ENCODE data around the gene NHP2. TPM values are rescaled to one million over a fixed set of nuclear protein-coding genes. Genes with fewer than 3 reads are reported as not detected.

NHP2 gene
- total RNA-seq, 1 experiment from 2014 or later, result 232 TPM

DNA sequence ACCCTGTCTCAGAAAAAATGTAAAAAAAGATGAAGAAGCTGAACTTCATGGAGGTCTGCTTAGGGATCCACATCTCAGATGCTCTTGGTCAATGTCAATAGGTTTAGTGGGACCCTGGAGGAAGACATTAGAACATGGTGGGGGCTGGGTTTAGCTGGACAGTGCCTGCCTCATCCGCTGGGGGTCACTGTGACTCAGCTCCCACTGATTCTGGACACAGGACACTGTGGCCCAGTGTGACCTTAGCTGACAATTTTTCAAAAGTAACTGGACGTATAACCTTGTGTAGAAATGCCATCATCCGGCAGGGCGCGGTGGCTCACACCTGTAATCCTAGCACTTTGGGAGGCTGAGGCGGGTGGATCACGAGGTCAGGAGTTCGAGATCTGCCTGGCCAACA, 43.3 kb upstream of the NHP2 start:
- Histone ChIP-seq H3K36me3 (ENCODE audit: insufficient read depth, low read length, poor library complexity, severe bottlenecking) (no peaks in the 10 kb centered on the region), H3K27me3 (replicated peaks; ENCODE audit: insufficient read depth, low read depth, low read length, poor library complexity) (no peaks in the 10 kb centered on the region), H3K9me3 (ENCODE audit: low read depth, low read length, poor library complexity, severe bottlenecking) (no peaks in the 10 kb centered on the region), H3K4me3 (ENCODE audit: low read depth, low read length, poor library complexity, severe bottlenecking) (no peak overlapping the region), H3K27ac (ENCODE audit: low read depth, low read length, poor library complexity, severe bottlenecking) (no peak overlapping the region), H3K4me1 (ENCODE audit: insufficient read depth, low read length, poor library complexity, severe bottlenecking) (no peaks in the 10 kb centered on the region)
- peak; percentile 32; the same call in 1 of the 2 replicates for TF ChIP-seq CTCF (conservative IDR thresholded peaks at IDR 0.05; ENCODE audit: low read depth, low read length)
- TF ChIP-seq EZH2 (IDR thresholded peaks at IDR 0.05; ENCODE audit: borderline replicate concordance, low read depth, low read length, poor library complexity, severe bottlenecking), result no peak
- intact Hi-C loops (cut with micrococcal nuclease; ENCODE audit: unreplicated experiment), result no loop called here
- BruUV-seq (replicated peaks), result no TSS peak
- DNase-seq (ENCODE audit: low spot score), result no peak
- POLR2A ChIA-PET (ENCODE audit: low non-redundant PET), result no interaction called here
- CTCF ChIA-PET, result no interaction called here

GRCh38 chr5:178196281-178196812, 42.7 kb upstream of the NHP2 start:
- ChIA-PET CTCF (no interaction called here), POLR2A (ENCODE audit: low non-redundant PET) (no interaction called here)
- BruUV-seq (replicated peaks), result no TSS peak
- H3K4me3 ChIP-seq (ENCODE audit: low read depth, low read length, poor library complexity, severe bottlenecking), result no peak overlapping the region
- no peak overlapping the region for H3K27ac ChIP-seq (ENCODE audit: low read depth, low read length, poor library complexity, severe bottlenecking)
- H3K4me1 ChIP-seq (ENCODE audit: insufficient read depth, low read length, poor library complexity, severe bottlenecking), result no peaks in the 10 kb centered on the region
- H3K36me3 ChIP-seq (ENCODE audit: insufficient read depth, low read length, poor library complexity, severe bottlenecking), result no peaks in the 10 kb centered on the region
- no peak for DNase-seq (ENCODE audit: low spot score)
- TF ChIP-seq EZH2 (IDR thresholded peaks at IDR 0.05; ENCODE audit: borderline replicate concordance, low read depth, low read length, poor library complexity, severe bottlenecking), result no peak
- TF ChIP-seq CTCF (conservative IDR thresholded peaks at IDR 0.05; ENCODE audit: low read depth, low read length), result no peak
- no peaks in the 10 kb centered on the region for H3K27me3 ChIP-seq (replicated peaks; ENCODE audit: insufficient read depth, low read depth, low read length, poor library complexity)
- intact Hi-C loops (cut with micrococcal nuclease; ENCODE audit: unreplicated experiment), result no loop called here
- no peaks in the 10 kb centered on the region for H3K9me3 ChIP-seq (ENCODE audit: low read depth, low read length, poor library complexity, severe bottlenecking)

GRCh38 chr5:178194026-178194425, 40.3 kb upstream of the NHP2 start:
- TF ChIP-seq EZH2 (IDR thresholded peaks at IDR 0.05; ENCODE audit: borderline replicate concordance, low read depth, low read length, poor library complexity, severe bottlenecking) (no peak), CTCF (conservative IDR thresholded peaks at IDR 0.05; ENCODE audit: low read depth, low read length) (no peak)
- H3K27ac ChIP-seq (ENCODE audit: low read depth, low read length, poor library complexity, severe bottlenecking), result no peak overlapping the region
- no peak for DNase-seq (ENCODE audit: low spot score)
- no peaks in the 10 kb centered on the region for H3K9me3 ChIP-seq (ENCODE audit: low read depth, low read length, poor library complexity, severe bottlenecking)
- ChIA-PET POLR2A (ENCODE audit: low non-redundant PET) (no interaction called here), CTCF (no interaction called here)
- intact Hi-C loops (cut with micrococcal nuclease; ENCODE audit: unreplicated experiment), result no loop called here
- H3K4me3 ChIP-seq (ENCODE audit: low read depth, low read length, poor library complexity, severe bottlenecking), result no peak overlapping the region
- H3K36me3 ChIP-seq (ENCODE audit: insufficient read depth, low read length, poor library complexity, severe bottlenecking), result no peaks in the 10 kb centered on the region
- no TSS peak for BruUV-seq (replicated peaks)
- no peaks in the 10 kb centered on the region for H3K4me1 ChIP-seq (ENCODE audit: insufficient read depth, low read length, poor library complexity, severe bottlenecking)
- H3K27me3 ChIP-seq (replicated peaks; ENCODE audit: insufficient read depth, low read depth, low read length, poor library complexity), result no peaks in the 10 kb centered on the region

Data from A673 (cell line).